B cell (primary cell): ENCODE data around the gene JMJD8.

ENCODE experiments used
- CTCF ChIP-seq: fragments of 200-600 bp; IDR thresholded peaks from one replicate; pipeline ENCODE4 v1.8.0; 2022; ENCODE audit warnings: antibody characterized with exemption, mild to moderate bottlenecking
- EZH2 ChIP-seq: IDR thresholded peaks from 2 replicates; pipeline ENCODE4 v1.6.1; 2012; ENCODE audit warnings: borderline replicate concordance, low read depth, mild to moderate bottlenecking, moderate library complexity, low read length; ENCODE audit not compliant: insufficient read depth, poor library complexity, severe bottlenecking

- TF ChIP-seq CTCF, result no peak
- TF ChIP-seq EZH2, result no peak
Observed at GRCh38 chr16:730666-731509, 46.8 kb upstream of the JMJD8 start.
